Articular chondrocyte of knee joint (primary cell): ENCODE data around the gene CLEC20A. TPM values are rescaled to one million over a fixed set of nuclear protein-coding genes. Genes with fewer than 3 reads are reported as not detected.

ENCODE experiments used
- small RNA-seq: library from RNA; depleted of rRNA; stranded (forward); fragments of <200 nt; gene quantifications from one replicate; pipeline ENCODE3, GENCODE V24; 2012
- total RNA-seq: library from RNA; depleted of rRNA; stranded (reverse); fragments of >200 nt; gene quantifications from 2 replicates; pipeline ENCODE4 v1.2.3, GENCODE V29; 2012

Gene CLEC20A
- total RNA-seq: not detected in 2 replicates

DNA sequence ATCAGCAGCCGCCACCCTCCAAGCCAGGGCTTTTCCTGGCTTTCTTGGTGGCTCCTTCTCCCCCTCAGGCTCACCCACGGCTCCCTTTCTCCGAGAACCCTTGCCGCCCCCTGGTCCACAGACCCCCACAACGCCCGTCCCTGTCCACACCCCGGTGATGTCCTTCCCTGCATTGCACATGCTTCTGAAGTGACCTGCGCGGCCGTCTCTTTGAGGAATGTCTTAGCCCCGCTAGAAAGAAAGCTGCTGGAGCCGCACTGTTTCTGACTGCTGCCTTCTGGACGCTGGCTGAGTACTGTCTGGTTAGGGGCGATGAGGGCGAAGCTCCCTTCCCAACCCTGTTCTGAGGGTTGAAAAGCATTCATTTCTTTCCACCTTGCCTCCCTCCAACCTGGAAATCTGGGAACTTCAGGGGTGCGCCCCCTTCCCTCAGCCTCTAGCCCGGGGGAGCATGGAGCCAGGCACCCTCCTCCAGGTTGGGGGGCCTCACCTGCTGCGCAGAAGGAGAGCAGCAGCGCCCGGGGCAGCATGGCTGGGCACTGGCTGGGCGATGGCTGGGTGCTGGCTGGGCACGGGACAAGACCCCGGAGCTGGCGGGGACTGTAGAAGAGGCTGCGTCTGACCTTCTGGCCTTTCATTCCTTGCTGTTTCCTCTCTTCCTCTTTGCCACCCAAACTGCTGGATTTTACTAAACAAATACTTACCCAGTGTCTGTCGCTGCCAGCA lies at the start of gene CLEC20A:
Gene CLEC20A (minus strand): TSS at position 555 of the 726 bp plus-strand sequence. CDS start 25 bp downstream, at position 530.

GRCh38 chr1:178512566-178513277 lies 16.0 kb upstream of the CLEC20A start, which contains the start of gene TEX35:
Gene TEX35, plus strand, starts transcription at chr1:178513109. Its CDS starts 80 bp downstream, at chr1:178513189.

Small RNAs within 50 kb of the gene (small RNA-seq; reads per million reads assigned to genes)
- gene RF00017: not detected

Other genes with a start within 250 kb of the CLEC20A start
- gene TEX35, start 16.1 kb upstream of the CLEC20A start, total RNA-seq: not detected in 2 replicates
- 55.4 and 80.6 TPM in 2 replicates for gene RALGPS2, start 228.3 kb upstream of the CLEC20A start, total RNA-seq